Measurements from ENCODE around the gene PCDH1. TPM values are rescaled to one million over a fixed set of nuclear protein-coding genes. Genes with fewer than 3 reads are reported as not detected.

The PCDH1 gene
- total RNA-seq, 1 experiment from 2014 or later = 9.9 TPM

DNA sequence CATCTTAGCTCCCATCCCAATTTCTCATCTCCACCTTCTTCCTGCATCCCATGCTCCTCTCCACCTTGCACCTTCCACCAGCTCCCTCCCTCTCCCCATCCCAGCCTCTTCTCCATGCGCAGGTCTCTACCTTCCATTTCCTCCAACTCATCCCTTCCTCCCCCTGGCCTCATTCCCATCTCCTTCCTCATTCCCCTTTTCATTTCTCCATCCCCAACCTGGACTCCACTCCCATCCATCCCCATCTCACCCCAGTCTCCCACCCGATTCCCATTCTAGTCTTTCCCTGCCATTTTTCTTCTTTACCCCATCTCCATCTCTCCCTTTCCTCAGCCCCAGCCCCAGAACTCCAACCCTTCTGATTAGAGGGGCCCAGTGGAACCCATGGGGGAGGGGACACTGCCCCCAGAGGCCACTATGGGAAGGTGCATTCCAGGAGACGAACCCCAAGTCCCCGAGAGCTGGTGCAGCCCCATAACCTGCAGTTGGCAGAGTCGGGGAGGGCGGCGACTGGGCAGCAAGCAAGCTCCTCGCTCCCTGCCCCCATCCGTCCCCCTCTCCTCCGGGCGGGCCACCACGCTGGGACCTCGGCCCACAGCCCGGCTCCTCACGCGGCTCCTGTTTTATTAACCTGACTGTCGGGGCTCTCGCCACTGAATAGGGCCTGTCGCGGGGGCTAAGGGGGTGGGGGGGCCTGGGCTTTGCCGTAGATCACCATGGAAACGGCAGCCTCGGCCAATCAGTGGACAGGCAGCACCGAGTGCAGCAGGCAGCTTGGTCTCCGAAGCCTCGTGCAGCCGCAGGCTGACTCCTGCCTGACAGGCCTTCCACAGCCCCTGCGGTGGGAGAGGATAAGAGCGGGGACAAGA lies 66.7 kb downstream of the PCDH1 start:
- no TSS peak for BruUV-seq (replicated peaks)
- peak; percentile 74 for TF ChIP-seq CTCF (IDR thresholded peaks at IDR 0.05; ENCODE audit: unreplicated experiment)
- intact Hi-C loops (cut with micrococcal nuclease) = loop anchor here (10.0 kb wide), 1 partner anchor 153 kb away; the partner anchor contains the start of gene RNF14
- DNase-seq (ENCODE audit: unreplicated experiment) = peak; percentile 32
- no peaks in the 10 kb centered on the region for H3K9me3 Mint-ChIP-seq (ENCODE audit: unreplicated experiment)
- POLR2A ChIA-PET = interaction anchor here (0.6 to 0.7 kb wide), 2 partner anchors 29 to 112 kb away, joined by 3 to 4 read pairs; partner anchors contain the start of gene DELE1
- no peak overlapping the region for H3K4me3 Mint-ChIP-seq (ENCODE audit: unreplicated experiment)
- H3K4me1 Mint-ChIP-seq (ENCODE audit: insufficient read depth, unreplicated experiment) = no peaks in the 10 kb centered on the region
- no peaks in the 10 kb centered on the region for H3K36me3 Mint-ChIP-seq (ENCODE audit: insufficient read depth, unreplicated experiment)
- H3K27me3 Mint-ChIP-seq (ENCODE audit: insufficient read depth, unreplicated experiment) = peaks cover 31% of the 10 kb centered on the region
- no peak overlapping the region for H3K27ac Mint-ChIP-seq (ENCODE audit: low read depth, unreplicated experiment)
- CTCF ChIA-PET = interaction anchor here (0.5 to 6.8 kb wide), 28 partner anchors 8 to 1404 kb away, joined by 3 to 66 read pairs (median 3); no protein-coding TSS in a partner anchor

GRCh38 chr5:141810702-141811101 lies 67.5 kb downstream of the PCDH1 start:
- H3K27me3 Mint-ChIP-seq (ENCODE audit: insufficient read depth, unreplicated experiment) = peaks cover 38% of the 10 kb centered on the region
- intact Hi-C loops (cut with micrococcal nuclease) = loop anchor here (10.0 kb wide), 1 partner anchor 154 kb away; the partner anchor contains the start of gene RNF14
- no TSS peak for BruUV-seq (replicated peaks)
- H3K27ac Mint-ChIP-seq (ENCODE audit: low read depth, unreplicated experiment) = no peak overlapping the region
- ChIA-PET CTCF (interaction anchor here (0.7 to 6.8 kb wide), 11 partner anchors 9 to 116 kb away, joined by 3 to 66 read pairs (median 3); no protein-coding TSS in a partner anchor), POLR2A (interaction anchor here (0.6 kb wide), 2 partner anchors 95 to 113 kb away, joined by 3 read pairs; partner anchors contain the start of gene DELE1)
- no peaks in the 10 kb centered on the region for H3K9me3 Mint-ChIP-seq (ENCODE audit: unreplicated experiment)
- DNase-seq (ENCODE audit: unreplicated experiment) = no peak
- no peaks in the 10 kb centered on the region for H3K4me1 Mint-ChIP-seq (ENCODE audit: insufficient read depth, unreplicated experiment)
- no peaks in the 10 kb centered on the region for H3K36me3 Mint-ChIP-seq (ENCODE audit: insufficient read depth, unreplicated experiment)
- TF ChIP-seq CTCF (IDR thresholded peaks at IDR 0.05; ENCODE audit: unreplicated experiment) = no peak
- H3K4me3 Mint-ChIP-seq (ENCODE audit: unreplicated experiment) = no peak overlapping the region

- no peak overlapping the region for H3K4me3 Mint-ChIP-seq (ENCODE audit: unreplicated experiment)
- DNase-seq (ENCODE audit: unreplicated experiment) = no peak
- CTCF ChIA-PET = interaction anchor here (1.2 to 1.6 kb wide), 4 partner anchors 13 to 118 kb away, joined by 3 to 8 read pairs (median 6); no protein-coding TSS in a partner anchor
- no peaks in the 10 kb centered on the region for H3K9me3 Mint-ChIP-seq (ENCODE audit: unreplicated experiment)
- H3K27me3 Mint-ChIP-seq (ENCODE audit: insufficient read depth, unreplicated experiment) = peaks cover 50% of the 10 kb centered on the region
- H3K36me3 Mint-ChIP-seq (ENCODE audit: insufficient read depth, unreplicated experiment) = no peaks in the 10 kb centered on the region
- no TSS peak for BruUV-seq (replicated peaks)
- H3K4me1 Mint-ChIP-seq (ENCODE audit: insufficient read depth, unreplicated experiment) = no peaks in the 10 kb centered on the region
- intact Hi-C loops (cut with micrococcal nuclease) = loop anchor here (10.0 kb wide), 1 partner anchor 155 kb away; the partner anchor contains the start of gene RNF14
- no peak overlapping the region for H3K27ac Mint-ChIP-seq (ENCODE audit: low read depth, unreplicated experiment)
- POLR2A ChIA-PET = no interaction called here
- TF ChIP-seq CTCF (IDR thresholded peaks at IDR 0.05; ENCODE audit: unreplicated experiment) = no peak
These were observed 68.7 kb downstream of the PCDH1 start for GRCh38 chr5:141809380-141810096.

DNA sequence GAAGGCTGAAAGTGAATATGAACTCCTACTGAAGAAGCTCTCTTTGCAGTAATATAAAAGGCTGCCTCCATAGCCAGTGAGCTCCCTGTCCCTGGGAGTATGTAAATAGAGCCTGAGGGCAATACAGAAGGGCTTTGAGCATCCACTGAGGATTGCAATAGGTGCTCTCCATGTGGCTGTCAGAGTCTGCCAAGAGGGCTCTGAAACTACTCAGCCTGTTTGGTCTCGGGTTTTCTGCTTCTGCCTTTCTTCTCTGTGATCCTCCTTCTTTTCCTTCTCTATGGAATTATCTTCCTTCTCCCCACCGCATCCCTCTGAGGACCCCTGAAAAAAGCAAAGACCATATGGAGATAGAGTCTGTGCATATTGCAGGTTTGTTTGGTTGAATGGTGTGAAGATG lies 69.4 kb downstream of the PCDH1 start:
- Mint-ChIP-seq H3K4me1 (ENCODE audit: insufficient read depth, unreplicated experiment) (no peaks in the 10 kb centered on the region), H3K27me3 (ENCODE audit: insufficient read depth, unreplicated experiment) (peaks cover 57% of the 10 kb centered on the region), H3K4me3 (ENCODE audit: unreplicated experiment) (no peak overlapping the region), H3K9me3 (ENCODE audit: unreplicated experiment) (no peaks in the 10 kb centered on the region), H3K27ac (ENCODE audit: low read depth, unreplicated experiment) (no peak overlapping the region), H3K36me3 (ENCODE audit: insufficient read depth, unreplicated experiment) (no peaks in the 10 kb centered on the region)
- BruUV-seq (replicated peaks) = no TSS peak
- intact Hi-C loops (cut with micrococcal nuclease) = no loop called here
- no peak for DNase-seq (ENCODE audit: unreplicated experiment)
- POLR2A ChIA-PET = no interaction called here
- no peak for TF ChIP-seq CTCF (IDR thresholded peaks at IDR 0.05; ENCODE audit: unreplicated experiment)
- CTCF ChIA-PET = interaction anchor here (0.5 to 3.3 kb wide), 9 partner anchors 13 to 225 kb away, joined by 3 to 18 read pairs (median 5); partner anchors contain the start of gene PCDH1

Measured in MCF 10A (cell line).